GM23338 (cell line): Measurements from ENCODE around the gene MLPH. TPM values are rescaled to one million over a fixed set of nuclear protein-coding genes. Genes with fewer than 3 reads are reported as not detected.

Source experiments
- ATAC-seq: fragments of 200-7000 bp; cut with Tn5 transposase; 3 replicates; pipeline ENCODE4 v1.9.1; 2020
- DNase-seq: peaks from one replicate; pipeline ENCODE4 v3.0.0-alpha.2; 2015; ENCODE audit warnings: low spot score
- H2AFZ ChIP-seq: fragments of 200-600 bp; sonication (generic); 2 replicates; pipeline ENCODE4 v1.8.0; 2016; ENCODE audit warnings: antibody characterized with exemption, mild to moderate bottlenecking, moderate library complexity
- H3F3A ChIP-seq: fragments of 200-600 bp; sonication (generic); replicated peaks from 2 replicates; pipeline ENCODE4 v1.8.0; 2017; ENCODE audit warnings: antibody characterized with exemption, mixed run types, low read depth
- H3K27ac ChIP-seq: fragments of 200-600 bp; sonication (generic); 2 replicates; pipeline ENCODE4 v1.6.1; 2016; ENCODE audit warnings: low read depth
- H3K27me3 ChIP-seq: fragments of 200-600 bp; sonication (generic); 2 replicates; pipeline ENCODE4 v1.8.0; 2016; ENCODE audit warnings: mild to moderate bottlenecking, mixed run types, moderate library complexity; ENCODE audit not compliant: insufficient read depth
- H3K36me3 ChIP-seq: fragments of 200-600 bp; sonication (generic); 2 replicates; pipeline ENCODE4 v1.8.0; 2016; ENCODE audit warnings: mild to moderate bottlenecking; ENCODE audit not compliant: insufficient read depth
- H3K4me1 ChIP-seq: fragments of 200-600 bp; sonication (generic); 2 replicates; pipeline ENCODE4 v1.8.0; 2016; ENCODE audit warnings: mild to moderate bottlenecking, moderate library complexity; ENCODE audit not compliant: insufficient read depth
- H3K4me2 ChIP-seq: fragments of 200-600 bp; sonication (generic); 2 replicates; pipeline ENCODE4 v1.7.1; 2017; ENCODE audit warnings: mixed run types
- H3K4me3 ChIP-seq: fragments of 200-600 bp; sonication (generic); 2 replicates; pipeline ENCODE4 v1.6.1; 2016; ENCODE audit warnings: mixed run types
- H3K79me2 ChIP-seq: fragments of 200-600 bp; sonication (generic); replicated peaks from 2 replicates; pipeline ENCODE4 v1.8.0; 2017; ENCODE audit warnings: mild to moderate bottlenecking; ENCODE audit not compliant: insufficient read depth
- H3K9me2 ChIP-seq: fragments of 200-600 bp; sonication (generic); 2 replicates; pipeline ENCODE4 v1.8.0; 2017; ENCODE audit not compliant: insufficient read depth
- H4K20me1 ChIP-seq: fragments of 200-600 bp; sonication (generic); replicated peaks from 2 replicates; pipeline ENCODE4 v1.8.0; 2017; ENCODE audit warnings: mild to moderate bottlenecking; ENCODE audit not compliant: insufficient read depth
- H3K27ac Mint-ChIP-seq: 2 replicates; pipeline ENCODE4 v1.8.0; 2020; ENCODE audit warnings: inconsistent platforms, mild to moderate bottlenecking, moderate library complexity, mixed read lengths
- H3K27me3 Mint-ChIP-seq: 3 replicates; pipeline ENCODE4 v1.8.0; 2022; ENCODE audit warnings: low read depth, mild to moderate bottlenecking, moderate library complexity, mixed read lengths, inconsistent platforms; ENCODE audit not compliant: insufficient read depth, poor library complexity
- H3K36me3 Mint-ChIP-seq: 3 replicates; pipeline ENCODE4 v1.8.0; 2021; ENCODE audit warnings: low read depth, mild to moderate bottlenecking, inconsistent platforms, moderate library complexity, mixed read lengths
- H3K4me1 Mint-ChIP-seq: 3 replicates; pipeline ENCODE4 v1.8.0; 2020; ENCODE audit warnings: mild to moderate bottlenecking, inconsistent platforms, mixed read lengths
- H3K4me3 Mint-ChIP-seq: 3 replicates; pipeline ENCODE4 v1.8.0; 2021; ENCODE audit warnings: moderate library complexity, mild to moderate bottlenecking, inconsistent platforms, mixed read lengths
- H3K9me3 Mint-ChIP-seq: 3 replicates; pipeline ENCODE4 v1.8.0; 2020; ENCODE audit warnings: moderate library complexity, mild to moderate bottlenecking, inconsistent platforms, mixed read lengths
- CREB1 ChIP-seq: fragments of 250-450 bp; sonication (Bioruptor Pico); IDR thresholded peaks from 2 replicates; pipeline ENCODE4 v1.5.0; 2020; ENCODE audit warnings: low read depth, mild to moderate bottlenecking, moderate library complexity
- EZH2 ChIP-seq: fragments of 200-600 bp; sonication (generic); IDR thresholded peaks from one replicate; pipeline ENCODE4 v1.8.0; 2017; ENCODE audit warnings: antibody characterized with exemption, mild to moderate bottlenecking, low read depth; ENCODE audit not compliant: unreplicated experiment
- EZH2phosphoT487 ChIP-seq: fragments of 200-600 bp; sonication (generic); IDR thresholded peaks from one replicate; pipeline ENCODE4 v1.8.1; 2018; ENCODE audit warnings: antibody characterized with exemption; ENCODE audit not compliant: unreplicated experiment
- JUNB ChIP-seq: IDR thresholded peaks from one replicate; pipeline ENCODE4 v1.6.1; 2016; ENCODE audit warnings: antibody characterized with exemption; ENCODE audit not compliant: unreplicated experiment
- NANOG ChIP-seq: IDR thresholded peaks from 2 replicates; pipeline ENCODE4 v1.6.1; 2016; ENCODE audit warnings: antibody characterized with exemption, borderline replicate concordance
- POLR2AphosphoS5 ChIP-seq: IDR thresholded peaks from 2 replicates; pipeline ENCODE4 v1.6.1; 2016; ENCODE audit warnings: antibody characterized with exemption, low read depth
- ZNF114 ChIP-seq: fragments of 250-450 bp; sonication (Bioruptor Pico); IDR thresholded peaks from 2 replicates; pipeline ENCODE4 v1.5.0; 2020; ENCODE audit warnings: mild to moderate bottlenecking, moderate library complexity
- ZNF331 ChIP-seq: fragments of 250-450 bp; sonication (Bioruptor Pico); IDR thresholded peaks from 2 replicates; pipeline ENCODE4 v1.5.0; 2020; ENCODE audit warnings: low read depth, mild to moderate bottlenecking, moderate library complexity
- polyA plus RNA-seq: library from polyadenylated mRNA; unstranded; fragments of >200 nt; fragmentation: Nextera tagmentation; extraction: Ambion mirVana; gene quantifications from 2 replicates; pipeline ENCODE4 v1.2.1, GENCODE V29; 2016
- total RNA-seq: library from RNA; depleted of rRNA; stranded (reverse); fragments of >200 nt; shearing (Covaris generic); gene quantifications from 2 replicates; pipeline ENCODE4 v1.2.3, GENCODE V29; 2014
- TF ChIP-seq, protein P1 (sequence below): IDR thresholded peaks from one replicate; pipeline ENCODE4 v1.6.1; 2018; ENCODE audit warnings: antibody characterized with exemption; ENCODE audit not compliant: unreplicated experiment
- TF ChIP-seq, protein P2 (sequence below), 2 experiments: fragments of 200-600 bp in 1 of 2; sonication (generic) in 1 of 2; conservative IDR thresholded peaks; 2 replicates each; pipeline versions ENCODE4 v1.5.1 to v1.6.1; 2016 to 2017; ENCODE audit warnings: antibody characterized with exemption in 2 of 2, low read depth in 2 of 2, mild to moderate bottlenecking in 2 of 2, moderate library complexity in 1 of 2
- TF ChIP-seq, protein P3 (sequence below): IDR thresholded peaks from 2 replicates; pipeline ENCODE4 v1.6.1; 2016; ENCODE audit warnings: antibody characterized with exemption

Gene MLPH
- total and polyA plus RNA-seq, 2 experiments from 2014 or later = 13.6 to 16.5 TPM

DNA sequence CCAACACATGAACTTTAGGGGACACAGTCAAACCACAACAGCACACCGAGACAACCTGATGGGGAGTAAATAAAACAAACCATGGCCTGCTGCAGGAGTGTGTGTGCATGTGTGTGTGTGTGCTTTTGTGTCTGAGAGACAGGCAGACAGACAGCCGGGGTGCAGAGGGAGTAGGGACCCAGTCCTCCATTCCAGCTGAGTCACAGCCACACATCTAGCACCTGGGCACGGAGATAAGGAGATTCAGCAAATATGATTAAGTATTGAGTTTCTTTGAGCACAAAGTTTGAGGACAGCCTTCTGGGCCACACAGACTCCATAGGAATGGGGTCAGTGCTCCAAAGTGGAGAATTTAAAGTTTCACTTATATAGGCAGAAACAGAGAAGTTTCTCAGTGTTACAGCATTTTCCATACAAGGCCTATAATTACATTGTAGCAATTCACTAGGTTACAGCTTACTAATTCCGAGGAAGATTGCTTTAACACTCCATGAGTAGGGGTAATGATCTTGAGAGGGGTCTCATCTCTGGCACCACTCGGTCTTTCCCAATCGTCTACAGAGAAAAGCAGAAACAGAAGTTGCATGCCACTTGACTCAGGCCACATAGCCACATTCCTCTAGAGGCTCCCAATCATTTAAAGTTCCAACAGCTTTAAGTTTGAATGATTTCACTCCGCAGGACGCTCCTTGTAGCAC lies 48.5 kb downstream of the MLPH start:
- Histone ChIP-seq H3K36me3 (no peaks in the 10 kb centered on the region), H3K9me2 (no peaks in the 10 kb centered on the region), H3K4me2 (no peak overlapping the region), H2AFZ (no peak overlapping the region), H3F3A (no peaks in the 10 kb centered on the region), H3K27ac (no peak overlapping the region), H4K20me1 (no peaks in the 10 kb centered on the region), H3K4me1 (no peaks in the 10 kb centered on the region), H3K27me3 (no peaks in the 10 kb centered on the region), H3K79me2 (no peaks in the 10 kb centered on the region), H3K4me3 (no peak overlapping the region)
- H3K9me3 Mint-ChIP-seq = no peaks in the 10 kb centered on the region
- no peak overlapping the region for H3K4me3 Mint-ChIP-seq
- no peak overlapping the region for H3K27ac Mint-ChIP-seq
- TF ChIP-seq POLR2AphosphoS5 (no peak), ZNF114 (CRISPR knock-in tag) (no peak), EZH2 (no peak), JUNB (no peak), CREB1 (CRISPR knock-in tag) (no peak)
- TF ChIP-seq, protein P1, sequence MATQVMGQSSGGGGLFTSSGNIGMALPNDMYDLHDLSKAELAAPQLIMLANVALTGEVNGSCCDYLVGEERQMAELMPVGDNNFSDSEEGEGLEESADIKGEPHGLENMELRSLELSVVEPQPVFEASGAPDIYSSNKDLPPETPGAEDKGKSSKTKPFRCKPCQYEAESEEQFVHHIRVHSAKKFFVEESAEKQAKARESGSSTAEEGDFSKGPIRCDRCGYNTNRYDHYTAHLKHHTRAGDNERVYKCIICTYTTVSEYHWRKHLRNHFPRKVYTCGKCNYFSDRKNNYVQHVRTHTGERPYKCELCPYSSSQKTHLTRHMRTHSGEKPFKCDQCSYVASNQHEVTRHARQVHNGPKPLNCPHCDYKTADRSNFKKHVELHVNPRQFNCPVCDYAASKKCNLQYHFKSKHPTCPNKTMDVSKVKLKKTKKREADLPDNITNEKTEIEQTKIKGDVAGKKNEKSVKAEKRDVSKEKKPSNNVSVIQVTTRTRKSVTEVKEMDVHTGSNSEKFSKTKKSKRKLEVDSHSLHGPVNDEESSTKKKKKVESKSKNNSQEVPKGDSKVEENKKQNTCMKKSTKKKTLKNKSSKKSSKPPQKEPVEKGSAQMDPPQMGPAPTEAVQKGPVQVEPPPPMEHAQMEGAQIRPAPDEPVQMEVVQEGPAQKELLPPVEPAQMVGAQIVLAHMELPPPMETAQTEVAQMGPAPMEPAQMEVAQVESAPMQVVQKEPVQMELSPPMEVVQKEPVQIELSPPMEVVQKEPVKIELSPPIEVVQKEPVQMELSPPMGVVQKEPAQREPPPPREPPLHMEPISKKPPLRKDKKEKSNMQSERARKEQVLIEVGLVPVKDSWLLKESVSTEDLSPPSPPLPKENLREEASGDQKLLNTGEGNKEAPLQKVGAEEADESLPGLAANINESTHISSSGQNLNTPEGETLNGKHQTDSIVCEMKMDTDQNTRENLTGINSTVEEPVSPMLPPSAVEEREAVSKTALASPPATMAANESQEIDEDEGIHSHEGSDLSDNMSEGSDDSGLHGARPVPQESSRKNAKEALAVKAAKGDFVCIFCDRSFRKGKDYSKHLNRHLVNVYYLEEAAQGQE = no peak
- TF ChIP-seq, protein P2, sequence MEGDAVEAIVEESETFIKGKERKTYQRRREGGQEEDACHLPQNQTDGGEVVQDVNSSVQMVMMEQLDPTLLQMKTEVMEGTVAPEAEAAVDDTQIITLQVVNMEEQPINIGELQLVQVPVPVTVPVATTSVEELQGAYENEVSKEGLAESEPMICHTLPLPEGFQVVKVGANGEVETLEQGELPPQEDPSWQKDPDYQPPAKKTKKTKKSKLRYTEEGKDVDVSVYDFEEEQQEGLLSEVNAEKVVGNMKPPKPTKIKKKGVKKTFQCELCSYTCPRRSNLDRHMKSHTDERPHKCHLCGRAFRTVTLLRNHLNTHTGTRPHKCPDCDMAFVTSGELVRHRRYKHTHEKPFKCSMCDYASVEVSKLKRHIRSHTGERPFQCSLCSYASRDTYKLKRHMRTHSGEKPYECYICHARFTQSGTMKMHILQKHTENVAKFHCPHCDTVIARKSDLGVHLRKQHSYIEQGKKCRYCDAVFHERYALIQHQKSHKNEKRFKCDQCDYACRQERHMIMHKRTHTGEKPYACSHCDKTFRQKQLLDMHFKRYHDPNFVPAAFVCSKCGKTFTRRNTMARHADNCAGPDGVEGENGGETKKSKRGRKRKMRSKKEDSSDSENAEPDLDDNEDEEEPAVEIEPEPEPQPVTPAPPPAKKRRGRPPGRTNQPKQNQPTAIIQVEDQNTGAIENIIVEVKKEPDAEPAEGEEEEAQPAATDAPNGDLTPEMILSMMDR (conservative IDR thresholded peaks at IDR 0.05; ENCODE audit: low read depth in 2 of 2) = no peak
- peaks cover 17% of the 10 kb centered on the region for H3K4me1 Mint-ChIP-seq
- no peaks in the 10 kb centered on the region for H3K36me3 Mint-ChIP-seq
- DNase-seq (no peak), ATAC-seq (no peak)
- peaks cover 5% of the 10 kb centered on the region for H3K27me3 Mint-ChIP-seq

DNA sequence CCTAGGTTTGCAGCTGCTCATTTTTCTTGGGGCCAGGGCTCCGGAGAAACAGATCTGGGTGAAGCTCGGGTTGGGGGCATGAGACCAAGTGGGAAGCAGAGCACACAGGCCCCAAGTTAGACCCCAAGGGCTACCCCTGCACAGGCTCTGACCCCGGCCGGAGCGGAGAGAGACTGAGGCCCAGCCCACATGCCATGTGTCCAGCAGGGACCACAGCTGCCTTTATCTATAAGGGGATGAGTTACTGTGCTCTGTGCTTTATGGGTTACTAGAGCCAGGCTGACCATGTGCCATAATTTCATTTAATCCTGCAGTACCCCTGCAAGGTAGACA lies 49.0 kb downstream of the MLPH start:
- no peak overlapping the region for H3K4me2 ChIP-seq
- peaks cover 5% of the 10 kb centered on the region for H3K27me3 Mint-ChIP-seq
- H3K4me1 Mint-ChIP-seq = peaks cover 17% of the 10 kb centered on the region
- no peak overlapping the region for H3K4me3 Mint-ChIP-seq
- H3K27me3 ChIP-seq = no peaks in the 10 kb centered on the region
- no peaks in the 10 kb centered on the region for H3K79me2 ChIP-seq
- no peaks in the 10 kb centered on the region for H3K9me2 ChIP-seq
- H3F3A ChIP-seq = no peaks in the 10 kb centered on the region
- ATAC-seq (no peak), DNase-seq (no peak)
- H4K20me1 ChIP-seq = no peaks in the 10 kb centered on the region
- no peaks in the 10 kb centered on the region for H3K36me3 ChIP-seq
- H2AFZ ChIP-seq = no peak overlapping the region
- no peak overlapping the region for H3K27ac ChIP-seq
- H3K27ac Mint-ChIP-seq = no peak overlapping the region
- H3K36me3 Mint-ChIP-seq = no peaks in the 10 kb centered on the region
- no peaks in the 10 kb centered on the region for H3K4me1 ChIP-seq
- no peak overlapping the region for H3K4me3 ChIP-seq
- H3K9me3 Mint-ChIP-seq = no peaks in the 10 kb centered on the region
- TF ChIP-seq, protein P3, sequence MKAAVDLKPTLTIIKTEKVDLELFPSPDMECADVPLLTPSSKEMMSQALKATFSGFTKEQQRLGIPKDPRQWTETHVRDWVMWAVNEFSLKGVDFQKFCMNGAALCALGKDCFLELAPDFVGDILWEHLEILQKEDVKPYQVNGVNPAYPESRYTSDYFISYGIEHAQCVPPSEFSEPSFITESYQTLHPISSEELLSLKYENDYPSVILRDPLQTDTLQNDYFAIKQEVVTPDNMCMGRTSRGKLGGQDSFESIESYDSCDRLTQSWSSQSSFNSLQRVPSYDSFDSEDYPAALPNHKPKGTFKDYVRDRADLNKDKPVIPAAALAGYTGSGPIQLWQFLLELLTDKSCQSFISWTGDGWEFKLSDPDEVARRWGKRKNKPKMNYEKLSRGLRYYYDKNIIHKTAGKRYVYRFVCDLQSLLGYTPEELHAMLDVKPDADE = no peak
- no peak for TF ChIP-seq NANOG
- no peak for TF ChIP-seq EZH2
- TF ChIP-seq JUNB = no peak
- TF ChIP-seq ZNF331 (CRISPR knock-in tag) = no peak
- no peak for TF ChIP-seq POLR2AphosphoS5
- TF ChIP-seq EZH2phosphoT487 = no peak
- no peak for TF ChIP-seq ZNF114 (CRISPR knock-in tag)
